IPS-20b (cell line): ENCODE measurements around the gene FRMPD1.
"Not testable (repeated sequence)": the region's sequence is repeated elsewhere in the genome, so short reads cannot be mapped to it uniquely, and the experiment has no call there.

Experiments
- H3K27ac ChIP-seq: one replicate; pipeline ENCODE4 v1.5.1; 2013; ENCODE audit warnings: low read length
- H3K27me3 ChIP-seq: 2 replicates; pipeline ENCODE4 v1.6.1; 2013; ENCODE audit warnings: mild to moderate bottlenecking, low read length, inconsistent platforms; ENCODE audit not compliant: insufficient read depth
- H3K36me3 ChIP-seq: 2 replicates; pipeline ENCODE4 v1.6.1; 2013; ENCODE audit warnings: low read depth, mild to moderate bottlenecking, inconsistent platforms, low read length, moderate library complexity; ENCODE audit not compliant: insufficient read depth
- H3K4me1 ChIP-seq: 2 replicates; pipeline ENCODE4 v1.6.1; 2013; ENCODE audit warnings: mild to moderate bottlenecking, control low read depth, inconsistent platforms, low read length, moderate library complexity; ENCODE audit not compliant: insufficient read depth
- H3K4me3 ChIP-seq: 2 replicates; pipeline ENCODE4 v1.5.1; 2013; ENCODE audit warnings: mild to moderate bottlenecking, low read length, inconsistent platforms
- H3K9ac ChIP-seq: 2 replicates; pipeline ENCODE4 v1.6.1; 2013; ENCODE audit warnings: low read depth, mild to moderate bottlenecking, inconsistent platforms, low read length, moderate library complexity
- H3K9me3 ChIP-seq: 2 replicates; pipeline ENCODE4 v1.6.1; 2013; ENCODE audit warnings: mild to moderate bottlenecking, low read depth, low read length, inconsistent platforms; ENCODE audit not compliant: insufficient read depth

FRMPD1 gene

DNA sequence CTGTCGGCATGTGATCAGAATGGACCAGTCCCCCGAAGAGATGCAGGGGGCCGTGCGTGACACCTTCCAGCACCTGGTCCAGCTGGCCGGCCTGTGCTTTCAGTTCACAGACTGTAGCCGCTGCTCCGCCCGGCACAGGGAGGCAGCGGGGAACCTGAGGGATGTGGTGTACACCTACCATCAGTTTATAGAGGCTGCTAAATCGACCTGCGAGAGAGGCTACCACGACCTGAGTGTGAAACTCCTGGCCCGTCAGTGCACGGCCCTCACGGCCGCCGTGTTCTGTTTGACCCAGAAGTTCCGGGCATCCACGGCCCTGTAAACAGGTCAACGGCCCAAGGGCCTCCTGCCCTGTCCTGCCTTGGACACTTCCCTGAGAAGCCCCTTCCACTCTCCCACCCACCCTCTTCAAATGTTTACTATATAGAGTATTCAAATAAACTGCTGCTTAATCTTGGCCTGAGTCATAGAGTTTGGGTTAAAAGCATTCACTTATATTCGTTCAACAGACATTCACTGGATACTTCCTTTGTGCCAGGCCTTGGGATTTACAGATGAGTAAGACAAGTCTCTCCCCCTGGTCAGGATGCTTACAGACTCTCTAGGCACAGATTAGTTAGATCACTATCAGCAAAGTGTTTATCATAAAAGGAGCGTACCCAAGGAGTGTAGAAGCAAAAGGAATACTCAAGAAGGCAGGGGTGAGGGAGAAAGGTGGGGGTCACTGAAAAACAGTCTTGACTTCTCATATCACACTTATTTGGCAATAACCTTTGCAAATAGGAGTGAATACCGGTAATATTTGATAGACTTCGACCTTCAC is 95.9 kb downstream of the FRMPD1 start:
- Histone ChIP-seq H3K27me3 (no peaks in the 10 kb centered on the region), H3K9ac (no peak overlapping the region), H3K9me3 (no peaks in the 10 kb centered on the region), H3K27ac (no peak overlapping the region), H3K36me3 (no peaks in the 10 kb centered on the region), H3K4me3 (no peak overlapping the region), H3K4me1 (no peaks in the 10 kb centered on the region)

DNA sequence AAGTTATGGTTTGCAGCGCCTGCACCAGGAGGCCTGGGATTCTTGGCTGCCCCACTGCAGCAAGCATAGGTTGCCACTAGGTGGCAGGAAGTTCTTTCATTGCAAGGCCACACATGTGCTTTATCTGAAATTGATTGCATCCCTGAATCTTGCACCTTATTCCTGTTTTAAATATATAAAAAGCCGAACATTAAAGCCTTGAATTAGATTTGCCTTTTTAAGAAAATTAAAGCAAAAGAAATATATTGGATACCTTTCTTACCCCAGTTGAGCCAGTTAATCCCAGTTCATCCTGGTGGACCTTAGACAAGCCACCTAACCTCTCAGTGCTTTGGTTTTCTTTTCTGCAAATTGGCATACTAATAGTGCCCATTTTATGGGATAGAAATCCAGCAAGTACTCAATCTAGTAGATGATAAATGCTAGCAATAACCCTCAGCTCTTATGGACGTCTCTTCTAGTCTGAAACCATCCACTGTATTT is 96.6 kb downstream of the FRMPD1 start:
- Histone ChIP-seq H3K27me3 (no peaks in the 10 kb centered on the region), H3K9ac (no peak overlapping the region), H3K4me3 (no peak overlapping the region), H3K36me3 (no peaks in the 10 kb centered on the region), H3K9me3 (no peaks in the 10 kb centered on the region), H3K4me1 (no peaks in the 10 kb centered on the region), H3K27ac (no peak overlapping the region)

DNA sequence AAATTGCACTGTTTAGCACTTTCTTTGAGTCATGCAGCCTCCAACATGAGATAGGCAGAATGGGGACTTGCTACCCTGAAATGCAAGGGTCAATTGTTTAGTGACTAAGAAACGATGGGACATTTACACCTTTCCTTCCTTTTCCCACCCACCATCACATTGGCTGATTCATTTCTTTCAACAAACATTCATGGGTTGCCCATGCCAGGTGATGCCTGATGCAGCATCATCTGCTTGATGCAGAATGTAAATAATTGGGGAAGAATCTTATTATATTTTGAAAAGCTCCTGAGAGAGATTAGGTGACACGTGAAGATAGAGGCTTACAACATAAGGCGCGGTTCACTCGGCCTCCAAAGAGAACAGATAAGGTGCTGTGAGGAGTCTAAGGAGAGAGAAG is 98.4 kb downstream of the FRMPD1 start:
- no peaks in the 10 kb centered on the region for H3K36me3 ChIP-seq
- H3K9ac ChIP-seq = no peak overlapping the region

DNA sequence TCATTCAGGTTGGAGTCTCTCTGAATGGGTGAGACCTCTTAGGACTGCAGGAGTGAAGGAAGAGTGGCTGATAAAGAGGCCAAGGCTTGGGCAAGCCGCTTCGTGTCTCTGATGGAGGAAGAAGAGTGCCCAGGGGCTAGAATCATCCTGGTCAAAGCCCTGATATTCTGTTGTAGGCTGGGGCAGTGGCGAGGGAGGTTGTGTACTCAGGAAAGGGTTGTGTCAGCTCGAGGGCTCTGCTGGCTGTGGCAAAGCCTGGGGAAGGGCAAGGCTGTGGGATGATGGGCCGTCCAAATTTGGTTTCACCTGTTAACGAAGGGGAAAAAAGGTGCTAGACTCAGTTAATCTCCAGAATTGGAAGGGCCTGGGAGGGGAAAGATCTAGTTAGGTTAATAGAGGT is 100.4 kb downstream of the FRMPD1 start:
- H3K36me3 ChIP-seq = no peaks in the 10 kb centered on the region
- no peak overlapping the region for H3K27ac ChIP-seq

More for the DNA sequence above, 98.4 kb downstream of the FRMPD1 start:
- no peaks in the 10 kb centered on the region for H3K4me1 ChIP-seq
- no peak overlapping the region for H3K4me3 ChIP-seq
- H3K9me3 ChIP-seq = no peaks in the 10 kb centered on the region
- no peak overlapping the region for H3K27ac ChIP-seq
- H3K27me3 ChIP-seq = no peaks in the 10 kb centered on the region

DNA sequence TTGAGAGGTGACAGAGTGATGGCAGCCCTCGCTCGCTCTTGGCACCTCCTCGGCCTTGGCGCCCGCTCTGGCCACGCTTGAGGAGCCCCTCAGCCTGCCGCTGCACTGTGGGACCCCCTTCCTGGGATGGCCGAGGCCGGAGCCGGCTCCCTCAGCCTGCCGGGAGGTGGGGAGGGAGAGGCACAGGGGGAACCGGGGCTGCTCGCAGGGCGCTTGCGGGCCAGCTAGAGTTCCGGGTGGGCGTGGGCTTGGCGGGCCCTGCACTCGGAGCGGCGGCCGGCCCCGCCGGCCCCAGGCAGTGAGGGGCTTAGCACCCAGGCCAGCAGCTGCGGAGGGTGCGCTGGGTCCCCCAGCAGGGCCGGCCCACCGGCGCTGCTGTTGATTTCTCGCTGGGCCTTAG is 101.0 kb downstream of the FRMPD1 start:
- H3K9me3 ChIP-seq, H3K27ac ChIP-seq, H3K27me3 ChIP-seq, H3K4me3 ChIP-seq, H3K36me3 ChIP-seq, H3K4me1 ChIP-seq, H3K9ac ChIP-seq: not testable (repeated sequence)

More for the DNA sequence above, 100.4 kb downstream of the FRMPD1 start:
- Histone ChIP-seq H3K9me3 (no peaks in the 10 kb centered on the region), H3K27me3 (no peaks in the 10 kb centered on the region), H3K9ac (no peak overlapping the region), H3K4me1 (no peaks in the 10 kb centered on the region), H3K4me3 (no peak overlapping the region)

DNA sequence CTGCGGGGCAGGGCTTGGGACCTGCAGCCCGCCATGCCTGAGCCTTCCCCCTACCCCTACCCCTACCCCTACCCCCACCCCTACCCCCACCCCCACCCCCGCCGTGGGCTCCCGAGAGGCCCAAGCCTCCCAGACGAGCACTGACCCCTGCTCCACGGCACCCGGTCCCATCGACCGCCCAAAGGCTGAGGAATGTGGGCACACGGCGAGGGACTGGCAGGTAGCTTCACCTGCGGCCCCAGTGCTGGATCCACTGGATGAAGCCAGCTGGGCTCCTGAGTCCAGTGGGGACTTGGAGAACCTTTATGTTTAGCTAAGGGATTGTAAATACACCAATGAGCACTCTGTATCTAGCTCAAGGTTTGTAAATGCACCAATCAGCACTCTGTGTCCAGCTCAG is 101.4 kb downstream of the FRMPD1 start:
- H3K4me1 ChIP-seq, H3K27me3 ChIP-seq, H3K36me3 ChIP-seq, H3K4me3 ChIP-seq, H3K27ac ChIP-seq, H3K9me3 ChIP-seq, H3K9ac ChIP-seq: not testable (repeated sequence)

DNA sequence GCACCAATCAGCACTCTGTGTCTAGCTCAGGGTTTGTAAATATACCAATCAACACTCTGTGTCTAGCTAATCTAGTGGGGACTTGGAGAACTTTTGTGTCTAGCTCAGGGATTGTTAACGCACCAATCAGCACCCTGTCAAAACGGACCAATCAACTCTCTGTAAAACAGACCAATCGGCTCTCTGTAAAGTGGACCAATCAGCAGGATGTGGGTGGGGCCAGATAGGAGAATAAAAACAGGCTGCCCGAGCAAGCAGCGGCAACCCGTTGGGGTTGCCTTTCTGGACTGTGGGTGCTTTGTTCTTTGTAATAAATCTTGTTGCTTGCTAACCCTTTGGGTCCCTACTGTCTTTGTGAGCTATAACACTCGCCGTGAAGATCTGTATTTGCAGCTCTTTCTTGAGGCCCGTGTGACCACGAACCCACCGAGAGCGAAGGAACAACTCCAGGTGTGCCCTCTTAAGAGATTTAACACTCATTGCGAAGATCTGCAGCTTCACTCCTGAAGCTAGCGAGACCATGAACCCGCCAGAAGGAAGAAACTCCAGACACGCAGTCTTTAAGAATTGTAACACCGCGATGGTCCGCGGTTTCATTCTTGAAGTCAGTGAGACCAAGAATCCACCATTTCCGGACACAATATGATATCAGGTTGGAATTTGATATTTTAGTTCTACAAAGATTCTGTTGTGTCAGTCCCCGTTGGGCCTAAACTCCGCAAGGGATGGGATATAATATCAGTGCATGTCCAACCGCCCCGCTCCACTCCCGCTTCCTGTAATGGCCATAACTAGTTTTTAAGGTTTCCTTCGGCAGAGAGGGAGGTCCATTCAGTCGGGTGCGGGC is 102.1 kb downstream of the FRMPD1 start:
- Histone ChIP-seq H3K9ac (peak overlapping the region; percentile 76; the same call in 1 of the 2 replicates), H3K4me1 (no peaks in the 10 kb centered on the region), H3K36me3 (no peaks in the 10 kb centered on the region), H3K27ac (no peak overlapping the region), H3K9me3 (no peaks in the 10 kb centered on the region), H3K4me3 (peak overlapping the region; percentile 88; the same call in 1 of the 2 replicates), H3K27me3 (no peaks in the 10 kb centered on the region)

DNA sequence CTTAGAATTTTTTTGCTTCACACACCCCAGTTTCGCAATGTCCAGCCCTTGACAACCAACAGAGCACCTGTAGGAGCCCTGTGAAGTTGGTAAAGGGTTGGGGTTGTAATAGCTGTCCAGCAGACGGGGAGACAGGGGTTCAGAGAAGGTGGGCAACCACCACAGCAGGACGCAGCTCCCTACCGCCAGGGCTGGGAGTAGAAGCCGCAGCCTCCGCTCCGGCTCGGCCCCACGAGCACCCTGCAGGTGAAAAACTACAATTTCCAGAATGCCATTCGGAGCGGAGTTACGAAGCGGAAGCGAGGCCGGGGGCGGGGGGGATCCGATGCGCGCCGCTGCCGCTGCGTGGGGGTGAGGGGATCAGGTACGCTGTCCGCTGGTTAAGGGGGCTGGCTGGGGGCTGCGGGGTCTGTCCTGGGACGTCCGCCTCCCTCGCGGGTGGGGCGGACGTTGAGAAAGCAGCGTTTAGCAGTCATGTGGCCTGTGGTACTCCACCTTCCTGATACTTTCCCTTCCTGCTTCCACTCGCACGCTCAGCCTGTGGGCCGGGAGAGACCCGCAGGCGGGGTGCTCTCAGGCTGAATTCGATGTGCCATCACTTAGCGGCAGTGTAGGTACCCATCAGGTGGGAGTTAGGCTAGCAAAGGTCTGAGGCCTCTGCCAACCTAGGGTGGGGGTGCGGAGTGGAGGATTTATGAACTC is 102.9 kb downstream of the FRMPD1 start, which contains the start of gene TRMT10B:
TSS of gene TRMT10B (plus strand) at position 317 of the 702 bp plus-strand sequence. CDS start 8,127 bp downstream, outside the sequence.
- peak within 1 kb of the TSS; percentile 88 for H3K4me3 ChIP-seq
- no peak within 1 kb of the TSS for H3K27ac ChIP-seq

DNA sequence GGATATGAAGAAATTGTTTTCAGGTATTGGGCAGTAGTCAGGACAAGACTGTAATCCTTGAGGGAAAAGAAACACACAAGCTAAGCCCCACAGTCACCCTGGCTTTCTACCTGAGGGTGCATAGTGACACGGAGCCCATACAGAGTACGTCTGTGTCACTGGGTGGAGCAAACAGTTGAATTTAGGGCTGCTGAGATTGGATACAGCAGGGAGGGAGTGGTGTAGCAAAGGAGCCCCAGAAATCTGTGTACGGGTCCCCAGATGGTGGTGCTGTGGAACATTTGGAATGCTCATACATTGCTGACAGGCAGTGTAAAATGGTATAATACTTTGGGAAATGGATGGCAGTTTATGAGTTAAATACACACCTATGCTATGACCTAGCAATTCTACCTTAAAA is 108.0 kb downstream of the FRMPD1 start:
- no peaks in the 10 kb centered on the region for H3K27me3 ChIP-seq
- no peaks in the 10 kb centered on the region for H3K9me3 ChIP-seq
- no peak overlapping the region for H3K4me3 ChIP-seq
- H3K27ac ChIP-seq = no peak overlapping the region
- H3K4me1 ChIP-seq = no peaks in the 10 kb centered on the region
- H3K36me3 ChIP-seq = no peaks in the 10 kb centered on the region
- H3K9ac ChIP-seq = no peak overlapping the region

More for the DNA sequence above, 102.9 kb downstream of the FRMPD1 start, which contains the start of gene TRMT10B:
- no peaks in the 10 kb centered on the region for H3K36me3 ChIP-seq
- H3K9ac ChIP-seq = peak within 1 kb of the TSS; percentile 76
- no peaks in the 10 kb centered on the region for H3K9me3 ChIP-seq
- H3K27me3 ChIP-seq = no peaks in the 10 kb centered on the region
- no peaks in the 10 kb centered on the region for H3K4me1 ChIP-seq

DNA sequence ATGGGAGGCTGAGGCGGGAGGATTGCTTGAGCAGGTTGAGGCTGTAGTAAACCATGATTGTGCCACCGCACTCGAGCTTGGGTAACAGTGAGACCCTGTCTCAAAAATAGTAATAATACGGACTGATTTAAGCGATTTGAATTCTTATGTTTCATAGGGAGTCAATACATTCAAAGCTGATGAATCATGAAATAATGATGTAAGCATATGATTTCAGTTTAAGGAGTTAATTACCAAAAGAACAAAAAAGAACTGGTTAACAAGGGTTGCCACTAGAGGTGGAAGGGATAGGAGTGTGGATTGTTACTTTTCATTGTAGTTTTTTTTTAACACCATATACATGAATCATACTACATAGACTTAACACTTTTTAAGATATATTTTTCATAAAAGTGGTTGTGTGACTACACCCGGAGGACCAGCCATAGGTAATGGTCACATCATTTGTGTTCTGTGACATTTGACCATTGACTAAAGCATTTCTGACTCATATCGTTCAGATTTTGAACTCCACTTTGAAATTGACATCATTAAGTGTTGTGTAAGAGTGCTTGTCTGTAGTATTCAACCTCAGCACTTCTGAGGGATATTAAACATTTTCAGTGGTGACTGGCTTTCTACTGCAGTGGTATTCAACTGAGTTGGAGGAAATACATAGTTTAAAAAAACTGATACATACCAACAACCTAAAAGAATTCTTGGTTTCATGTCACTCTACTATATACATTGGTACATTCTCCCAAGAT is 109.8 kb downstream of the FRMPD1 start:
- Histone ChIP-seq H3K9ac (no peak overlapping the region), H3K27me3 (no peaks in the 10 kb centered on the region), H3K36me3 (no peaks in the 10 kb centered on the region), H3K27ac (no peak overlapping the region), H3K4me1 (no peaks in the 10 kb centered on the region), H3K9me3 (no peaks in the 10 kb centered on the region), H3K4me3 (no peak overlapping the region)

DNA sequence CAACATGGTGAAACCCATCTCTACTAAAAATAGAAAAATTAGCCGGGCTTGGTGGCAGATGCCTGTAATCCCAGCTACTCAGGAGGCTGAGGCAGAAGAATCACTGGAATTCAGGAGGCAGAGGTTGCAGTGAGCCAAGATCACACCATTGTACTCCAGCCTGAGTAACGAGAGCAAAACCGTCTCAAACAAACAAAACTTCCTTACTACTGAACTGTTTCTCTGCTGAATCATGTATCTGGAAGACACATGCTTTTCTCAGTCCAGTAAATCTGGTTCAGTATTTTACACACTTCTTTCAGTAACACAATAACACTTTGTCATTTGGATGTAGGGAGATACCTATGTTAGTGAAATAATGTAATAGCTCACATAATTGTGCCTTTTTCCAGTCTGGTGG is 110.8 kb downstream of the FRMPD1 start:
- Histone ChIP-seq H3K4me3 (no peak overlapping the region), H3K9ac (no peak overlapping the region), H3K27ac (no peak overlapping the region), H3K36me3 (no peaks in the 10 kb centered on the region), H3K9me3 (no peaks in the 10 kb centered on the region), H3K27me3 (no peaks in the 10 kb centered on the region), H3K4me1 (no peaks in the 10 kb centered on the region)
